IMR-90 (cell line): ENCODE measurements around the gene EML3. TPM values are rescaled to one million over a fixed set of nuclear protein-coding genes. Genes with fewer than 3 reads are reported as not detected.

Source experiments
- ATAC-seq: fragments of 200-7000 bp; cut with Tn5 transposase; 2 replicates; pipeline ENCODE4 v1.9.1; 2020; ENCODE audit warnings: low read depth, mild to moderate bottlenecking, moderate library complexity
- BruUV-seq: library from RNA; stranded (reverse); fragments of 400-500 nt; replicated peaks from 2 replicates; lab custom pipeline; 2021; lab: Mats Ljungman, UMichigan
- CTCF ChIA-PET: fragments of 300-600 bp; formaldehyde crosslinking; extraction: SDS; loops from one replicate; lab custom pipeline; 2021; ENCODE audit warnings: antibody characterized with exemption; lab: Yijun Ruan, JAX
- POLR2A ChIA-PET: fragments of 300-600 bp; sonication (Branson Sonifier 250); formaldehyde crosslinking; loops from one replicate; lab custom pipeline; 2022; ENCODE audit warnings: antibody characterized with exemption; ENCODE audit not compliant: unreplicated experiment; lab: Charles Lee
- DNase-seq: peaks from one replicate; pipeline ENCODE4 v3.0.0; 2013
- H2AFZ ChIP-seq: replicated peaks from 2 replicates; pipeline ENCODE3; 2013; ENCODE audit warnings: low read length, mild to moderate bottlenecking; ENCODE audit not compliant: poor library complexity
- H2AK5ac ChIP-seq: 2 replicates; pipeline ENCODE4 v1.6.1; 2013; ENCODE audit warnings: low read depth, low read length, inconsistent platforms
- H2AK9ac ChIP-seq: replicated peaks from 2 replicates; pipeline ENCODE3; 2013; ENCODE audit warnings: mild to moderate bottlenecking, low read depth, low read length, moderate library complexity; ENCODE audit not compliant: poor library complexity
- H2BK120ac ChIP-seq: 2 replicates; pipeline ENCODE4 v1.6.1; 2013; ENCODE audit warnings: low read depth, low read length, inconsistent platforms
- H2BK15ac ChIP-seq: 3 replicates; pipeline ENCODE4 v1.6.1; 2013; ENCODE audit warnings: low read depth, low read length, inconsistent platforms
- H2BK20ac ChIP-seq: 2 replicates; pipeline ENCODE4 v1.6.1; 2013; ENCODE audit warnings: low read depth, mild to moderate bottlenecking, inconsistent platforms, low read length, moderate library complexity
- H2BK5ac ChIP-seq: 2 replicates; pipeline ENCODE4 v1.6.1; 2013; ENCODE audit warnings: mild to moderate bottlenecking, low read depth, low read length, inconsistent platforms; ENCODE audit not compliant: poor library complexity, severe bottlenecking
- H3K14ac ChIP-seq: replicated peaks from 2 replicates; pipeline ENCODE4 v1.6.1; 2013; ENCODE audit warnings: low read depth, low read length, inconsistent platforms
- H3K18ac ChIP-seq: 2 replicates; pipeline ENCODE4 v1.6.1; 2013; ENCODE audit warnings: low read depth, low read length, control low read depth
- H3K23ac ChIP-seq: 2 replicates; pipeline ENCODE4 v1.6.1; 2013; ENCODE audit warnings: low read depth, low read length, inconsistent platforms
- H3K27ac ChIP-seq: 2 replicates; pipeline ENCODE4 v1.5.1; 2013; ENCODE audit warnings: mild to moderate bottlenecking, control low read depth, low read length; ENCODE audit not compliant: insufficient read depth
- H3K27me3 ChIP-seq: 2 replicates; pipeline ENCODE4 v1.6.1; 2013; ENCODE audit warnings: low read length; ENCODE audit not compliant: control insufficient read depth, insufficient read depth
- H3K36me3 ChIP-seq: 2 replicates; pipeline ENCODE4 v1.6.1; 2013; ENCODE audit warnings: low read length, mixed read lengths; ENCODE audit not compliant: control insufficient read depth, insufficient read depth
- H3K4ac ChIP-seq: 2 replicates; pipeline ENCODE4 v1.6.1; 2013; ENCODE audit warnings: low read depth, low read length, inconsistent platforms
- H3K4me1 ChIP-seq: 2 replicates; pipeline ENCODE4 v1.6.1; 2013; ENCODE audit warnings: low read length, mixed read lengths; ENCODE audit not compliant: control insufficient read depth, insufficient read depth
- H3K4me2 ChIP-seq: 2 replicates; pipeline ENCODE4 v1.6.1; 2013; ENCODE audit warnings: low read depth, mild to moderate bottlenecking, control low read depth, low read length, moderate library complexity
- H3K4me3 ChIP-seq: 2 replicates; pipeline ENCODE4 v1.5.1; 2013; ENCODE audit warnings: low read depth, mild to moderate bottlenecking, control low read depth, low read length, moderate library complexity; ENCODE audit not compliant: insufficient read depth
- H3K56ac ChIP-seq: 2 replicates; pipeline ENCODE4 v1.6.1; 2013; ENCODE audit warnings: low read length, inconsistent platforms; ENCODE audit not compliant: insufficient read depth; ENCODE audit errors: extremely low read depth
- H3K79me1 ChIP-seq, 2 experiments: 2 replicates each; pipeline ENCODE4 v1.6.1; 2013; ENCODE audit warnings: low read length in 2 of 2, inconsistent platforms in 1 of 2, low read depth in 1 of 2
- H3K9ac ChIP-seq: 2 replicates; pipeline ENCODE4 v1.6.1; 2013; ENCODE audit warnings: low read depth, low read length, control low read depth
- H3K9me1 ChIP-seq: 2 replicates; pipeline ENCODE4 v1.6.1; 2013; ENCODE audit warnings: low read length, inconsistent platforms; ENCODE audit not compliant: insufficient read depth
- H3K9me3 ChIP-seq: 2 replicates; pipeline ENCODE4 v1.6.1; 2013; ENCODE audit warnings: low read length; ENCODE audit not compliant: control insufficient read depth, insufficient read depth
- H4K20me1 ChIP-seq: 2 replicates; pipeline ENCODE4 v1.6.1; 2013; ENCODE audit warnings: low read length, inconsistent platforms; ENCODE audit not compliant: insufficient read depth
- H4K5ac ChIP-seq: 2 replicates; pipeline ENCODE4 v1.6.1; 2013; ENCODE audit warnings: mild to moderate bottlenecking, low read depth, low read length, control low read depth
- H4K8ac ChIP-seq, 2 experiments: 2 replicates each; pipeline ENCODE4 v1.6.1; 2013; ENCODE audit warnings: low read depth in 2 of 2, low read length in 2 of 2, control low read depth in 1 of 2, inconsistent platforms in 1 of 2
- H4K91ac ChIP-seq: 2 replicates; pipeline ENCODE4 v1.6.1; 2013; ENCODE audit warnings: low read depth, low read length, inconsistent platforms; ENCODE audit not compliant: insufficient read depth
- CEBPB ChIP-seq: IDR thresholded peaks from 2 replicates; pipeline ENCODE4 v1.6.1; 2012; ENCODE audit warnings: low read depth, low read length, improper control_type of control experiment
- RFX5 ChIP-seq: IDR thresholded peaks from 2 replicates; pipeline ENCODE4 v1.8.0; 2012; ENCODE audit warnings: low read depth, mild to moderate bottlenecking, low read length, moderate library complexity
- WGBS, 2 experiments: methylation state at CpG; one replicate each; pipeline versions ENCODE4 v1.1.5 to v1.1.7; 2013; ENCODE audit warnings: missing lambda C conversion rate in 2 of 2; ENCODE audit not compliant: insufficient read length in 1 of 2; ENCODE audit errors: extremely low coverage in 2 of 2; 5-methylcytosine and 5-hydroxymethylcytosine counted together
- dilution Hi-C: fragments of 300-500 bp; cut with HindIII; formaldehyde crosslinking; loops from one replicate; pipeline ENCODE4 v1.14.3; 2018; ENCODE audit warnings: low sequenced_read_pairs; ENCODE audit not compliant: unreplicated experiment
- in situ Hi-C: fragments of 300-500 bp; cut with MboI; formaldehyde crosslinking; loops from 3 replicates; pipeline ENCODE4 v1.14.3; 2019; ENCODE audit warnings: low sequenced_read_pairs, inconsistent platforms, mixed read lengths
- intact Hi-C: fragments of 100-400 bp; cut with micrococcal nuclease; formaldehyde crosslinking; loops from 2 replicates; pipeline ENCODE4 v1.10.0; 2022
- polyA plus RNA-seq, 3 experiments: library from polyadenylated mRNA; depleted of rRNA; stranded (reverse); fragments of >200 nt; gene quantifications; 2 replicates each; pipeline ENCODE4 v1.2.3, GENCODE V29; 2012; ENCODE audit warnings: low replicate concordance in 1 of 3
- total RNA-seq: library from RNA; depleted of rRNA; stranded (reverse); fragments of >200 nt; gene quantifications from 2 replicates; pipeline ENCODE4 v1.2.3, GENCODE V29; 2012
- TF ChIP-seq, protein P1 (sequence below): conservative IDR thresholded peaks from 2 replicates; pipeline ENCODE4 v1.5.1; 2012; ENCODE audit warnings: mild to moderate bottlenecking, low read depth, low read length, improper control_type of control experiment

Gene EML3
- total and polyA plus RNA-seq, 2 of the 4 experiments (the other 2 are of a cell fraction) = 5.0 to 24.7 TPM

DNA sequence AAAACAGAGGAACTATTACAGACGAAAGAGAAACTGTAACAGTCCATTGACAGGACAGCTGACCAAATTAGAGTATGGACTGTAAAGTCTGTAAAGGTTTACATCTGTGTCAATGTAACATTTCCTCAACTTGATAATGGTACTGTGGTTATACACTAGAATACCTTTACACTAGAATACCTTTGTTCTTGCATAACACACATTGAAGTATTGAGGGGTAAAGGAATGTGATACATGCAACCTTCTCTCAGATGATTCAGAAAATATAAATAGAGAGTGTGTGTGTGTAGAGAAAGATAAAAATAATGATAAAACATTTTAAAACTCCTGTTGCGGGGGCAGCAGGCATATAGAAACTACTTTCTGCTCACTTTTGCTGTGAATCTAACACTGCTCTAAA, 33.3 kb downstream of the EML3 start:
- in situ Hi-C loops (no loop called here), dilution Hi-C loops (no loop called here), intact Hi-C loops (no loop called here)
- H2AK5ac ChIP-seq = no peak overlapping the region
- peaks cover 8% of the 10 kb centered on the region for H3K4me1 ChIP-seq
- WGBS, 2 experiments = no CpG with 5 or more reads among the region's 2 CpGs
- H3K18ac ChIP-seq = no peak overlapping the region
- ChIA-PET CTCF (no interaction called here), POLR2A (no interaction called here)
- no peak overlapping the region for H3K23ac ChIP-seq
- no peak overlapping the region for H4K91ac ChIP-seq
- no peak for ATAC-seq
- H3K36me3 ChIP-seq = peaks cover 38% of the 10 kb centered on the region
- peaks cover 8% of the 10 kb centered on the region for H3K9me1 ChIP-seq
- no peak overlapping the region for H4K8ac ChIP-seq
- BruUV-seq = no TSS peak
- TF ChIP-seq RFX5 (no peak), CEBPB (peak; percentile 53; the same call in 1 of the 2 replicates)
- TF ChIP-seq, protein P1, sequence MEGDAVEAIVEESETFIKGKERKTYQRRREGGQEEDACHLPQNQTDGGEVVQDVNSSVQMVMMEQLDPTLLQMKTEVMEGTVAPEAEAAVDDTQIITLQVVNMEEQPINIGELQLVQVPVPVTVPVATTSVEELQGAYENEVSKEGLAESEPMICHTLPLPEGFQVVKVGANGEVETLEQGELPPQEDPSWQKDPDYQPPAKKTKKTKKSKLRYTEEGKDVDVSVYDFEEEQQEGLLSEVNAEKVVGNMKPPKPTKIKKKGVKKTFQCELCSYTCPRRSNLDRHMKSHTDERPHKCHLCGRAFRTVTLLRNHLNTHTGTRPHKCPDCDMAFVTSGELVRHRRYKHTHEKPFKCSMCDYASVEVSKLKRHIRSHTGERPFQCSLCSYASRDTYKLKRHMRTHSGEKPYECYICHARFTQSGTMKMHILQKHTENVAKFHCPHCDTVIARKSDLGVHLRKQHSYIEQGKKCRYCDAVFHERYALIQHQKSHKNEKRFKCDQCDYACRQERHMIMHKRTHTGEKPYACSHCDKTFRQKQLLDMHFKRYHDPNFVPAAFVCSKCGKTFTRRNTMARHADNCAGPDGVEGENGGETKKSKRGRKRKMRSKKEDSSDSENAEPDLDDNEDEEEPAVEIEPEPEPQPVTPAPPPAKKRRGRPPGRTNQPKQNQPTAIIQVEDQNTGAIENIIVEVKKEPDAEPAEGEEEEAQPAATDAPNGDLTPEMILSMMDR = no peak
- no peak overlapping the region for H3K27ac ChIP-seq
- no peak overlapping the region for H2BK20ac ChIP-seq
- no peak overlapping the region for H2AK9ac ChIP-seq
- H3K27me3 ChIP-seq = no peaks in the 10 kb centered on the region
- H3K56ac ChIP-seq = no peak overlapping the region
- H4K20me1 ChIP-seq = no peaks in the 10 kb centered on the region
- DNase-seq = no peak
- no peak overlapping the region for H2BK15ac ChIP-seq
- H2BK120ac ChIP-seq = no peak overlapping the region
- H3K9me3 ChIP-seq = no peaks in the 10 kb centered on the region
- no peak overlapping the region for H3K9ac ChIP-seq
- H4K5ac ChIP-seq = no peak overlapping the region
- peaks cover 12 to 46% of the 10 kb centered on the region in 2 experiments; a peak in 3 of 4 replicates for H3K79me1 ChIP-seq
- H3K4me2 ChIP-seq = no peak overlapping the region
- H3K4me3 ChIP-seq = no peak overlapping the region
- H2AFZ ChIP-seq = no peak overlapping the region
- H3K14ac ChIP-seq = no peak overlapping the region
- H2BK5ac ChIP-seq = no peak overlapping the region
- no peak overlapping the region for H3K4ac ChIP-seq
